PC-3 (cell line): Measurements from ENCODE around the gene IFFO2.

Experiments used
- CTCF ChIP-seq: fragments of 300-600 bp; sonication (generic); conservative IDR thresholded peaks from 2 replicates; pipeline ENCODE4 v1.5.1; 2017; ENCODE audit warnings: antibody characterized with exemption, low read depth, mild to moderate bottlenecking, low read length
- EZH2 ChIP-seq: fragments of 300-600 bp; sonication (generic); IDR thresholded peaks from one replicate; pipeline ENCODE4 v1.6.1; 2017; ENCODE audit warnings: antibody characterized with exemption, mild to moderate bottlenecking, low read length; ENCODE audit not compliant: unreplicated experiment
- EZH2phosphoT487 ChIP-seq: fragments of 300-600 bp; sonication (generic); IDR thresholded peaks from 2 replicates; pipeline ENCODE4 v1.6.1; 2018; ENCODE audit warnings: mild to moderate bottlenecking, antibody characterized with exemption, low read length, borderline replicate concordance

- no peak for TF ChIP-seq CTCF
- TF ChIP-seq EZH2, result no peak
- no peak for TF ChIP-seq EZH2phosphoT487
These were observed 19.6 kb upstream of the IFFO2 start for GRCh38 chr1:18976096-18976495.
